Thyroid gland (tissue), 4 donors: ENCODE measurements around the gene FCHO1. TPM values are rescaled to one million over a fixed set of nuclear protein-coding genes. Genes with fewer than 3 reads are reported as not detected.

Experiments used
- DNase-seq, 2 donors: peaks; one replicate each; pipeline ENCODE4 v3.0.0-alpha.2; 2019
- H3K27ac ChIP-seq, 3 donors: fragments of 200-600 bp; sonication (generic); 1 replicate in 2 of 3; 2 replicates in 1 of 3; pipeline ENCODE4 v1.5.1; 2016 to 2019; ENCODE audit warnings: mild to moderate bottlenecking in 1 of 3, moderate library complexity in 1 of 3
- H3K27me3 ChIP-seq: fragments of 200-600 bp; sonication (generic); one replicate; pipeline ENCODE4 v1.5.1; 2019
- H3K36me3 ChIP-seq, 2 donors: fragments of 200-600 bp; sonication (generic); one replicate each; pipeline ENCODE4 v1.5.1; 2016 to 2019
- H3K4me1 ChIP-seq, 2 donors: fragments of 200-600 bp; sonication (generic); one replicate each; pipeline ENCODE4 v1.5.1; 2017 to 2019
- H3K4me3 ChIP-seq, 3 donors: fragments of 200-600 bp; sonication (generic); replicated peaks in 1 of 3; 1 replicate in 2 of 3; 2 replicates in 1 of 3; pipeline ENCODE4 v1.5.1; 2016; ENCODE audit warnings: mild to moderate bottlenecking in 1 of 3
- H3K9me3 ChIP-seq: fragments of 200-600 bp; sonication (generic); one replicate; pipeline ENCODE4 v1.5.1; 2017
- CTCF ChIP-seq, 6 experiments: fragments of 200-600 bp in 3 of 6; fragments of 450-650 bp in 3 of 6; sonication (generic) in 3 of 6; IDR thresholded peaks; one replicate each; pipeline ENCODE4 v1.5.1; 2016 to 2019; ENCODE audit warnings: antibody characterized with exemption in 6 of 6, mild to moderate bottlenecking in 2 of 6, inconsistent platforms in 1 of 6, moderate library complexity in 1 of 6
- POLR2A ChIP-seq, 2 donors: fragments of 450-650 bp; IDR thresholded peaks; one replicate each; pipeline ENCODE4 v1.6.1; 2017; ENCODE audit warnings: antibody characterized with exemption in 2 of 2, mild to moderate bottlenecking in 2 of 2, moderate library complexity in 1 of 2
- WGBS, 2 donors: methylation state at CpG; one replicate each; pipeline ENCODE4 v1.1.5; 2017; 5-methylcytosine and 5-hydroxymethylcytosine counted together
- intact Hi-C: fragments of 100-400 bp; cut with DNase I; formaldehyde crosslinking; loops from one replicate; pipeline ENCODE4 v1.15.1; 2023
- total RNA-seq, 4 donors: library from RNA; depleted of rRNA; stranded (reverse); fragments of >200 nt; gene quantifications; one replicate each; pipeline ENCODE4 v1.2.3, GENCODE V29; 2016

Gene FCHO1
- total RNA-seq, 4 donors from 2014 or later = 0.40 to 1.6 (median 0.67) TPM; not detected in 1

GRCh38 chr19:17724655-17725054 lies 26.6 kb upstream of the FCHO1 start:
- H3K4me3 ChIP-seq = no peak overlapping the region
- H3K9me3 ChIP-seq = no peaks in the 10 kb centered on the region
- H3K27me3 ChIP-seq = no peaks in the 10 kb centered on the region
- WGBS, 2 donors = 93 to 95% methylated on average over 5 to 7 of the region's 7 CpGs
- intact Hi-C loops = no loop called here
- no peak for DNase-seq
- H3K27ac ChIP-seq = no peak overlapping the region
- H3K36me3 ChIP-seq = peaks cover 25 to 29% of the 10 kb centered on the region in 2 donors
- TF ChIP-seq POLR2A (IDR thresholded peaks at IDR 0.05) (no peak), CTCF (IDR thresholded peaks at IDR 0.05) (no peak)
- peaks cover 14 to 30% of the 10 kb centered on the region in 2 donors for H3K4me1 ChIP-seq

- no peak overlapping the region for H3K4me3 ChIP-seq
- no peaks in the 10 kb centered on the region for H3K27me3 ChIP-seq
- H3K27ac ChIP-seq = no peak overlapping the region
- H3K36me3 ChIP-seq = peaks cover 29 to 34% of the 10 kb centered on the region in 2 donors
- intact Hi-C loops = no loop called here
- whole genome bisulfite sequencing, 2 donors = 88 to 91% methylated on average over 16 to 21 of the region's 21 CpGs
- H3K9me3 ChIP-seq = no peaks in the 10 kb centered on the region
- DNase-seq = no peak
- H3K4me1 ChIP-seq = peaks cover 7 to 25% of the 10 kb centered on the region in 2 donors
- TF ChIP-seq CTCF (IDR thresholded peaks at IDR 0.05) (peak in 1 of 6 experiments; percentile 11), POLR2A (IDR thresholded peaks at IDR 0.05) (no peak)
These were observed 25.7 kb upstream of the FCHO1 start for GRCh38 chr19:17725422-17726078.

GRCh38 chr19:17726136-17726741 lies 25.0 kb upstream of the FCHO1 start:
- no peak for TF ChIP-seq POLR2A (IDR thresholded peaks at IDR 0.05)
- TF ChIP-seq CTCF (IDR thresholded peaks at IDR 0.05) = no peak
- H3K4me1 ChIP-seq = peaks cover 0 to 18% of the 10 kb centered on the region in 2 donors
- H3K9me3 ChIP-seq = no peaks in the 10 kb centered on the region
- WGBS, 2 donors = 93 to 98% methylated on average over 9 to 23 of the region's 59 CpGs
- peaks cover 32 to 35% of the 10 kb centered on the region in 2 donors for H3K36me3 ChIP-seq
- no peak for DNase-seq
- intact Hi-C loops = no loop called here
- no peaks in the 10 kb centered on the region for H3K27me3 ChIP-seq
- H3K27ac ChIP-seq = no peak overlapping the region
- no peak overlapping the region for H3K4me3 ChIP-seq

GRCh38 chr19:17726964-17727773 lies 24.1 kb upstream of the FCHO1 start:
- Histone ChIP-seq H3K9me3 (no peaks in the 10 kb centered on the region), H3K27ac (no peak overlapping the region), H3K4me1 (peaks cover 0 to 9% of the 10 kb centered on the region in 2 donors), H3K4me3 (no peak overlapping the region), H3K27me3 (no peaks in the 10 kb centered on the region), H3K36me3 (peaks cover 35 to 36% of the 10 kb centered on the region in 2 donors)
- 90 to 92% methylated on average over 9 to 21 of the region's 62 CpGs for WGBS, 2 donors
- DNase-seq = no peak
- intact Hi-C loops = no loop called here
- no peak for TF ChIP-seq CTCF (IDR thresholded peaks at IDR 0.05)
- no peak for TF ChIP-seq POLR2A (IDR thresholded peaks at IDR 0.05)
